ENCODE measurements around the gene CEP72. TPM values are rescaled to one million over a fixed set of nuclear protein-coding genes. Genes with fewer than 3 reads are reported as not detected.

The CEP72 gene
- total and polyA plus RNA-seq, 2 of the 13 experiments (the other 11 are each of a cell fraction or from before 2014, with no cell fraction given), result 3.4 to 9.4 TPM

- 96% methylated on average over 31 of the region's 31 CpGs for WGBS (ENCODE audit: low lambda C conversion rate)
- Histone ChIP-seq H3K4me2 (ENCODE audit: low read depth, low read length) (no peak overlapping the region), H3K4me3 (replicated peaks in 1 of 3; ENCODE audit: insufficient read depth in 1 of 3, low read depth in 2 of 3, low read length in 3 of 3) (no peak overlapping the region), H4K20me1 (ENCODE audit: insufficient read depth, low read length) (no peaks in the 10 kb centered on the region), H3K36me3 (replicated peaks in 1 of 2; ENCODE audit: control insufficient read depth in 1 of 2, insufficient read depth in 2 of 2, low read length in 2 of 2) (peaks cover 17 to 90% of the 10 kb centered on the region in 2 experiments; a peak in 4 of 5 replicates), H3K4me1 (ENCODE audit: insufficient read depth, low read length) (peaks cover 25% of the 10 kb centered on the region), H3K27ac (ENCODE audit: extremely low read length, insufficient read depth, low read length) (no peak overlapping the region), H3K9me3 (ENCODE audit: low read length) (no peaks in the 10 kb centered on the region), H3K79me2 (ENCODE audit: insufficient read depth, low read length) (no peaks in the 10 kb centered on the region), H2AFZ (ENCODE audit: low read length) (no peak overlapping the region), H3K27me3 (ENCODE audit: control insufficient read depth in 1 of 2, insufficient read depth in 2 of 2, low read length in 2 of 2) (no peaks in the 10 kb centered on the region), H3K9ac (ENCODE audit: insufficient read depth, low read depth, low read length) (no peak overlapping the region)
- BruUV-seq (replicated peaks), result no TSS peak
- intact Hi-C loops (cut with micrococcal nuclease; ENCODE audit: unreplicated experiment), result no loop called here
- TF ChIP-seq ZNF563 (CRISPR knock-in tag; IDR thresholded peaks at IDR 0.05) (no peak), ZNF691 (CRISPR knock-in tag; IDR thresholded peaks at IDR 0.05; ENCODE audit: borderline replicate concordance, low read depth) (no peak), HOXA7 (CRISPR knock-in tag; IDR thresholded peaks at IDR 0.05) (no peak), DZIP1 (CRISPR knock-in tag; IDR thresholded peaks at IDR 0.05) (no peak), MLLT10 (CRISPR knock-in tag; IDR thresholded peaks at IDR 0.05) (no peak), NFRKB (IDR thresholded peaks at IDR 0.05) (no peak), ZNF800 (CRISPR knock-in tag; IDR thresholded peaks at IDR 0.05) (no peak), ZMAT3 (CRISPR knock-in tag; conservative IDR thresholded peaks at IDR 0.05) (no peak), ZNF616 (CRISPR knock-in tag; IDR thresholded peaks at IDR 0.05; ENCODE audit: low read depth) (no peak), ARHGAP35 (CRISPR knock-in tag; IDR thresholded peaks at IDR 0.05; ENCODE audit: borderline replicate concordance) (no peak), DBP (CRISPR knock-in tag; IDR thresholded peaks at IDR 0.05; ENCODE audit: not compliant biosample characterization) (no peak)
- no peak for DNase-seq (ENCODE audit: low spot score)
- no peak for FAIRE-seq
- ATAC-seq, result no peak
- in situ Hi-C loops (cut with HindIII; ENCODE audit: extremely low pct_ligation_motif_present, low pct_unique_long_range_greater_than_20kb), result no loop called here
- ChIA-PET CTCF (ENCODE audit: low intra/inter-chr PET ratio, low total read pairs) (no interaction called here), POLR2A (no interaction called here)
These were observed 10.9 kb downstream of the CEP72 start for GRCh38 chr5:622946-623522.

All from HepG2 (cell line).